Endothelial cell of umbilical vein (primary cell): ENCODE data around the gene CCDC88B. TPM values are rescaled to one million over a fixed set of nuclear protein-coding genes. Genes with fewer than 3 reads are reported as not detected.

Experiments used
- BruUV-seq: library from RNA; stranded (reverse); fragments of 400-500 nt; replicated peaks from 2 replicates; lab custom pipeline; 2021; lab: Mats Ljungman, UMichigan
- CTCF ChIA-PET: fragments of 300-600, 350-600 bp; sonication (Branson Sonifier 250); formaldehyde crosslinking; loops from one replicate; lab custom pipeline; 2021; ENCODE audit warnings: antibody characterized with exemption, inconsistent platforms; lab: Charles Lee
- POLR2A ChIA-PET: fragments of 300-600, 350-600 bp; sonication (Branson Sonifier 250); formaldehyde crosslinking; loops from one replicate; lab custom pipeline; 2021; ENCODE audit warnings: antibody characterized with exemption, inconsistent platforms; lab: Charles Lee
- DNase-seq: peaks from one replicate; pipeline ENCODE4 v3.0.0-alpha.2; 2011; ENCODE audit warnings: low read depth, low spot score
- FAIRE-seq: peaks from 2 replicates; lab custom pipeline; 2011; peaks lifted over from hg19 to GRCh38; lab: Jason Lieb, UNC
- H2AFZ ChIP-seq: 2 replicates; pipeline ENCODE4 v1.6.0; 2012; ENCODE audit warnings: low read depth, low read length, control low read depth, inconsistent platforms
- H3K27ac ChIP-seq: 2 replicates; pipeline ENCODE4 v1.5.1; 2011; ENCODE audit warnings: low read depth, mild to moderate bottlenecking, control low read depth, low read length, moderate library complexity; ENCODE audit not compliant: insufficient read depth
- H3K27me3 ChIP-seq, 2 experiments: 2 replicates each; pipeline versions ENCODE4 v1.6.0 to v1.6.1; 2011; ENCODE audit warnings: low read length in 2 of 2, mixed read lengths in 1 of 2; ENCODE audit not compliant: control insufficient read depth in 2 of 2, insufficient read depth in 2 of 2
- H3K36me3 ChIP-seq, 2 experiments: 2 replicates in 1 of 2; 3 replicates in 1 of 2; pipeline ENCODE4 v1.5.1; 2011; ENCODE audit warnings: low read length in 2 of 2, mild to moderate bottlenecking in 1 of 2, moderate library complexity in 1 of 2; ENCODE audit not compliant: control insufficient read depth in 2 of 2, insufficient read depth in 2 of 2; ENCODE audit errors: extremely low read depth in 1 of 2
- H3K4me1 ChIP-seq: 3 replicates; pipeline ENCODE4 v1.5.1; 2011; ENCODE audit warnings: mild to moderate bottlenecking, low read length; ENCODE audit not compliant: control insufficient read depth, insufficient read depth; ENCODE audit errors: extremely low read depth
- H3K4me2 ChIP-seq: 2 replicates; pipeline ENCODE4 v1.6.1; 2011; ENCODE audit warnings: low read length, control low read depth, mixed read lengths; ENCODE audit not compliant: insufficient read depth
- H3K4me3 ChIP-seq, 3 experiments: fragments of 200-600 bp in 1 of 3; sonication (generic), shearing (Covaris generic) in 1 of 3; replicated peaks in 1 of 3; 2 replicates each; pipeline ENCODE4 v1.5.1; 2011 to 2016; ENCODE audit warnings: control low read depth in 3 of 3, low read length in 3 of 3, mild to moderate bottlenecking in 2 of 3, inconsistent platforms in 1 of 3, low read depth in 1 of 3, moderate library complexity in 1 of 3; ENCODE audit not compliant: insufficient read depth in 1 of 3
- H3K79me2 ChIP-seq: 2 replicates; pipeline ENCODE4 v1.6.0; 2012; ENCODE audit warnings: low read length, inconsistent platforms; ENCODE audit not compliant: control insufficient read depth, insufficient read depth
- H3K9ac ChIP-seq: replicated peaks from 2 replicates; pipeline ENCODE3; 2011; ENCODE audit warnings: low read length, control low read depth; ENCODE audit not compliant: insufficient read depth; ENCODE audit errors: extremely low read depth
- H3K9me1 ChIP-seq: replicated peaks from 3 replicates; pipeline ENCODE4 v1.6.0; 2011; ENCODE audit warnings: mild to moderate bottlenecking, low read length; ENCODE audit not compliant: control insufficient read depth, insufficient read depth; ENCODE audit errors: extremely low read depth
- H3K9me3 ChIP-seq: replicated peaks from 2 replicates; pipeline ENCODE4 v1.5.1; 2012; ENCODE audit warnings: low read length, inconsistent platforms; ENCODE audit not compliant: control insufficient read depth, insufficient read depth
- H4K20me1 ChIP-seq: replicated peaks from 2 replicates; pipeline ENCODE3; 2011; ENCODE audit warnings: mild to moderate bottlenecking, low read length; ENCODE audit not compliant: control insufficient read depth, insufficient read depth; ENCODE audit errors: extremely low read depth
- EZH2 ChIP-seq: IDR thresholded peaks from 2 replicates; pipeline ENCODE4 v1.6.1; 2012; ENCODE audit warnings: borderline replicate concordance, low read depth, mild to moderate bottlenecking, moderate library complexity, low read length, inconsistent platforms; ENCODE audit not compliant: severe bottlenecking
- FOS ChIP-seq: IDR thresholded peaks from 2 replicates; pipeline ENCODE4 v1.6.1; 2011; ENCODE audit warnings: mild to moderate bottlenecking, low read length, moderate library complexity, borderline replicate concordance; ENCODE audit not compliant: insufficient read depth
- GATA2 ChIP-seq: IDR thresholded peaks from 2 replicates; pipeline ENCODE4 v1.7.0; 2011; ENCODE audit warnings: low read depth, mild to moderate bottlenecking, moderate library complexity, mixed read lengths, low read length; ENCODE audit not compliant: insufficient read length, insufficient read depth
- JUN ChIP-seq: IDR thresholded peaks from 2 replicates; pipeline ENCODE4 v1.6.1; 2011; ENCODE audit warnings: borderline replicate concordance, low read depth; ENCODE audit not compliant: insufficient read length, insufficient read depth
- MYC ChIP-seq: IDR thresholded peaks from one replicate; pipeline ENCODE4 v1.6.1; 2011; ENCODE audit warnings: mild to moderate bottlenecking, low read depth, low read length
- POLR2A ChIP-seq: IDR thresholded peaks from 2 replicates; pipeline ENCODE4 v1.6.1; 2012; ENCODE audit warnings: low read depth, mild to moderate bottlenecking, control low read depth, low read length
- POLR2AphosphoS5 ChIP-seq: IDR thresholded peaks from 2 replicates; pipeline ENCODE4 v1.6.1; 2012; ENCODE audit warnings: low read depth, mild to moderate bottlenecking, control low read depth, low read length, moderate library complexity; ENCODE audit not compliant: insufficient read depth
- dilution Hi-C: fragments of 300-500 bp; cut with MboI; formaldehyde crosslinking; loops from one replicate; pipeline ENCODE4 v1.15.0; 2019; ENCODE audit warnings: low sequenced_read_pairs; ENCODE audit not compliant: extremely low pct_ligation_motif_present
- intact Hi-C: fragments of 100-400 bp; cut with micrococcal nuclease; formaldehyde crosslinking; loops from one replicate; pipeline ENCODE4 v1.10.0; 2022
- polyA plus RNA-seq, 4 experiments: library from polyadenylated mRNA; depleted of rRNA in 3 of 4; stranded (reverse) in 3 of 4; unstranded in 1 of 4; fragments of >200 nt; gene quantifications; 2 replicates each; pipeline versions ENCODE4 v1.2.1 to v1.2.3, GENCODE V29; 2011 to 2012; ENCODE audit warnings: missing spikeins in 1 of 4
- total RNA-seq: library from RNA; stranded (reverse); gene quantifications from 2 replicates; pipeline ENCODE4 v1.2.3, GENCODE V29; 2021
- TF ChIP-seq, protein P1 (sequence below): IDR thresholded peaks from 2 replicates; pipeline ENCODE4 v1.6.1; 2011; ENCODE audit not compliant: insufficient read depth, insufficient read length
- TF ChIP-seq, protein P2 (sequence below), 2 donors: IDR thresholded peaks; 1 replicate in 1 of 2; 2 replicates in 1 of 2; pipeline ENCODE4 v1.5.1; 2011; ENCODE audit warnings: low read length in 2 of 2, mild to moderate bottlenecking in 2 of 2, moderate library complexity in 2 of 2, control low read depth in 1 of 2, inconsistent platforms in 1 of 2, low read depth in 1 of 2; ENCODE audit not compliant: insufficient read depth in 1 of 2; ENCODE audit errors: extremely low read depth in 1 of 2

CCDC88B gene
- total and polyA plus RNA-seq, 2 donors (not counting 3 experiments of a cell fraction or from before 2014, with no cell fraction given): 1.8 to 2.7 TPM

DNA sequence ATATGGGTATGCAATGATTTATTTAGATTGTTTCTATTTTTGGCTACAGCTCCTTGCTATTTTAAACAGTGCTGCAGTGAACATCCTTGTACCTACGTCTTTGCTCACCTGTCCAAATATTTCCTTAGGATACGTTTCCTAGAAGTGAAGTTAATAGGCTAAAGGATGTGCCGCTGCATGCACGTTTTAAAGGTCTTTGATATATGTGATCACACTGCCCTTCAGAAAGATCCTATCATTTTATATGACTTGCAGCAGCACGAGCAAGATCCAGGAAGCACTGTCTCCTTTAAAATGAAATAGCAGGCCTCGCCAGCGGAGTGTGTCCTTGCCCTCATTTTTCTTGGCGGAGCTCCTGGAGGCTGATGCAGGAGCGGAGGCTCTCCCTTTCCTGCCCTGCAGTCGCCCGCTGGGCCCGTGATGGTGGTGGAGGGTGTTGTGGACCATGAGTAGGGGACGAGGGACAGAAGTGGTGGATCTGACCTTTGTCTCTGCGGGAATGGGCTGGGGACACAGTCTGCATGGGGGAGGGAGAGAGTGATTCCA is 38.4 kb downstream of the CCDC88B start:
- no peak overlapping the region for H3K27ac ChIP-seq
- FAIRE-seq (peak; percentile 28), DNase-seq (no peak)
- dilution Hi-C loops (no loop called here), intact Hi-C loops (no loop called here)
- no peak overlapping the region for H3K4me2 ChIP-seq
- POLR2A ChIA-PET: no interaction called here
- TF ChIP-seq, protein P1, sequence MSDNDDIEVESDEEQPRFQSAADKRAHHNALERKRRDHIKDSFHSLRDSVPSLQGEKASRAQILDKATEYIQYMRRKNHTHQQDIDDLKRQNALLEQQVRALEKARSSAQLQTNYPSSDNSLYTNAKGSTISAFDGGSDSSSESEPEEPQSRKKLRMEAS: no peak
- no peak for TF ChIP-seq GATA2
- TF ChIP-seq MYC: no peak
- no peak for TF ChIP-seq JUN
- no peak for TF ChIP-seq POLR2AphosphoS5
- no peak for TF ChIP-seq EZH2
- no peak for TF ChIP-seq POLR2A
- TF ChIP-seq FOS: no peak
- TF ChIP-seq, protein P2, sequence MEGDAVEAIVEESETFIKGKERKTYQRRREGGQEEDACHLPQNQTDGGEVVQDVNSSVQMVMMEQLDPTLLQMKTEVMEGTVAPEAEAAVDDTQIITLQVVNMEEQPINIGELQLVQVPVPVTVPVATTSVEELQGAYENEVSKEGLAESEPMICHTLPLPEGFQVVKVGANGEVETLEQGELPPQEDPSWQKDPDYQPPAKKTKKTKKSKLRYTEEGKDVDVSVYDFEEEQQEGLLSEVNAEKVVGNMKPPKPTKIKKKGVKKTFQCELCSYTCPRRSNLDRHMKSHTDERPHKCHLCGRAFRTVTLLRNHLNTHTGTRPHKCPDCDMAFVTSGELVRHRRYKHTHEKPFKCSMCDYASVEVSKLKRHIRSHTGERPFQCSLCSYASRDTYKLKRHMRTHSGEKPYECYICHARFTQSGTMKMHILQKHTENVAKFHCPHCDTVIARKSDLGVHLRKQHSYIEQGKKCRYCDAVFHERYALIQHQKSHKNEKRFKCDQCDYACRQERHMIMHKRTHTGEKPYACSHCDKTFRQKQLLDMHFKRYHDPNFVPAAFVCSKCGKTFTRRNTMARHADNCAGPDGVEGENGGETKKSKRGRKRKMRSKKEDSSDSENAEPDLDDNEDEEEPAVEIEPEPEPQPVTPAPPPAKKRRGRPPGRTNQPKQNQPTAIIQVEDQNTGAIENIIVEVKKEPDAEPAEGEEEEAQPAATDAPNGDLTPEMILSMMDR (IDR thresholded peaks at IDR 0.05; ENCODE audit: extremely low read depth in 1 of 2, insufficient read depth in 1 of 2, low read depth in 1 of 2, low read length in 2 of 2): no peak
- no peak overlapping the region for H3K9ac ChIP-seq
- no peaks in the 10 kb centered on the region for H3K4me1 ChIP-seq
- no peak overlapping the region for H2AFZ ChIP-seq
- no peak overlapping the region for H3K4me3 ChIP-seq
- no peaks in the 10 kb centered on the region for H3K9me1 ChIP-seq
- H4K20me1 ChIP-seq: no peaks in the 10 kb centered on the region
- H3K9me3 ChIP-seq: no peaks in the 10 kb centered on the region
- no peaks in the 10 kb centered on the region for H3K27me3 ChIP-seq
- CTCF ChIA-PET: interaction anchor here (2.1 kb wide), 1 partner anchor 70 kb away, joined by 5 read pairs; no protein-coding TSS in a partner anchor
- no peaks in the 10 kb centered on the region for H3K36me3 ChIP-seq
- no TSS peak for BruUV-seq
- no peaks in the 10 kb centered on the region for H3K79me2 ChIP-seq
